GM19438 (cell line): ENCODE data around the gene CCHCR1.
"Not testable (repeated sequence)": the region's sequence is repeated elsewhere in the genome, so short reads cannot be mapped to it uniquely, and the experiment has no call there.

Experiments
- ATAC-seq: cut with Tn5 transposase; IDR thresholded peaks from one replicate; pipeline ENCODE4 v1.9.1; 2021; ENCODE audit warnings: low read depth; ENCODE audit not compliant: unreplicated experiment

The CCHCR1 gene

GRCh38 chr6:31183287-31183686 lies 25.7 kb upstream of the CCHCR1 start:
- ATAC-seq, result not testable (repeated sequence)

GRCh38 chr6:31180500-31180899 lies 22.9 kb upstream of the CCHCR1 start:
- ATAC-seq, result no peak

GRCh38 chr6:31179896-31180295 lies 22.3 kb upstream of the CCHCR1 start:
- no peak for ATAC-seq

- ATAC-seq, result no peak
Observed at GRCh38 chr6:31179042-31179386, 21.4 kb upstream of the CCHCR1 start.

GRCh38 chr6:31178143-31179041 lies 20.8 kb upstream of the CCHCR1 start:
- ATAC-seq, result no peak

- no peak for ATAC-seq
Observed at GRCh38 chr6:31175971-31176370, 18.4 kb upstream of the CCHCR1 start.

- ATAC-seq, result no peak
Observed at GRCh38 chr6:31174378-31174777, 16.8 kb upstream of the CCHCR1 start.

- no peak for ATAC-seq
Observed at GRCh38 chr6:31173406-31173805, 15.8 kb upstream of the CCHCR1 start.

GRCh38 chr6:31172973-31173384 lies 15.4 kb upstream of the CCHCR1 start:
- no peak for ATAC-seq

GRCh38 chr6:31171931-31172905 lies 14.6 kb upstream of the CCHCR1 start:
- ATAC-seq, result no peak

GRCh38 chr6:31170987-31171671 lies 13.5 kb upstream of the CCHCR1 start:
- no peak for ATAC-seq

- no peak for ATAC-seq
Observed at GRCh38 chr6:31170600-31170881, 12.9 kb upstream of the CCHCR1 start, which contains the start of gene POU5F1. TSS of gene POU5F1 (minus strand) at chr6:31170682. CDS start at chr6:31170620, 62 bp downstream.

- not testable (repeated sequence) for ATAC-seq
Observed at GRCh38 chr6:31169858-31170599, 12.4 kb upstream of the CCHCR1 start.

- no peak for ATAC-seq
Observed at GRCh38 chr6:31169123-31169857, 11.7 kb upstream of the CCHCR1 start.

GRCh38 chr6:31168606-31169005 lies 11.0 kb upstream of the CCHCR1 start:
- ATAC-seq, result no peak

GRCh38 chr6:31165986-31166385 lies 8.4 kb upstream of the CCHCR1 start:
- no peak for ATAC-seq

GRCh38 chr6:31165064-31165832 lies 7.6 kb upstream of the CCHCR1 start:
- ATAC-seq, result not testable (repeated sequence)

- not testable (repeated sequence) for ATAC-seq
Observed at GRCh38 chr6:31164475-31165063, 7.0 kb upstream of the CCHCR1 start.
